ENCODE data around the gene ENGASE.

The ENGASE gene

GRCh38 chr17:79094261-79094660 is 19.6 kb downstream of the ENGASE start:
- DNase-seq (ENCODE audit: low read depth): no peak

DNA sequence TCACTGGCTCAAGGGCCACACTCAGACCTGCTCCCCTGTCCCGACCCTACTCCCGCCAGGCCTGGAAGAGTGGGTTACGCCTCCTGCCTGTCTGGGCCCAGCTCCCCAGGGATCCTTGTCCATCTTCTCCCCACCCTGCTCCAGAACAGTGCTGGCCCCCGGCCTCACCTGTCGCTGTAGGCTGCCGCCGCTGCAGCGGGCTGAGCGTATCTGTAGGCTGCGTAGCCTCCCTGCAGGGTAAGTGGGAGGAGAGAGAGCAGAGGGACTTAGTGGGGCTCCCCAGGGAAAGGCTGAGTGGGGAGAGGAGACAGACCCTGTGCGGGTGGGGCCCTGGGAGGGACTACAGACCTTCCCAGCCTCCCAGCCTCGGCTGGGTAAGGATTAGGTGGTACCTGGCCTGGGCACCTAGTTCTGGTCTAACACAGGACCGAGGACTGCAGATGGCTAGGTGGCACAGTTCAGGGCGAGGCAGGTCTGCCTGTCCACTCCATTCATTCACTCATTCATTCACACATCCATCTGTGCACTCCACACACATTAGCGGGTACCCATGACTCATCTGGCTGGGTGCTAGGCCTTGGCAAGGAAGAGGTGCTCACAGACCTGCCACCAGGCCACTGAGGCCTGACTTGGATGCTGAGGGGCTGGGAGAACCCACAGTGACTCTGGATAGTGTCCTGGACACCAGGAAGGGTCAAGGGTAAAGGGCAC is 20.9 kb downstream of the ENGASE start:
- DNase-seq (ENCODE audit: low read depth): no peak

DNA sequence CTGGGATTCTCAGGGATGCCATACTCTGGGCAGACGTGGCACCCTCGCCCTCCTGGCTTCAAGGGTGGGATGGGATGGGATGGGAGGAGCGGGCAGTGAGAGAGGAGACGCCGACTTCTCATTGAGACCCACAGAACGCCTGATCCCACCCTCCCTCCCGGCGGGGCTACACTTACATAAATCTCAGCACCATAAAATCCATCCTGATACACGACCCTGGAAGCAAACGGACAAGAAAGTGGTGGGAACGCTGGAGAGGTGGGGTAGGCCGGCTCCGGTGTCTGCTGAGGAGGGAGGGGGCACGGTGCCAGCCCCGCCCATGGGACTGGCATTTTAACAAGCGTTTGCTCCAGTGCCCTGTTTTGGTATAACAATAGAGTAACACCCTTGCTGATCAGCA is 21.9 kb downstream of the ENGASE start:
- DNase-seq (ENCODE audit: low read depth): no peak

DNA sequence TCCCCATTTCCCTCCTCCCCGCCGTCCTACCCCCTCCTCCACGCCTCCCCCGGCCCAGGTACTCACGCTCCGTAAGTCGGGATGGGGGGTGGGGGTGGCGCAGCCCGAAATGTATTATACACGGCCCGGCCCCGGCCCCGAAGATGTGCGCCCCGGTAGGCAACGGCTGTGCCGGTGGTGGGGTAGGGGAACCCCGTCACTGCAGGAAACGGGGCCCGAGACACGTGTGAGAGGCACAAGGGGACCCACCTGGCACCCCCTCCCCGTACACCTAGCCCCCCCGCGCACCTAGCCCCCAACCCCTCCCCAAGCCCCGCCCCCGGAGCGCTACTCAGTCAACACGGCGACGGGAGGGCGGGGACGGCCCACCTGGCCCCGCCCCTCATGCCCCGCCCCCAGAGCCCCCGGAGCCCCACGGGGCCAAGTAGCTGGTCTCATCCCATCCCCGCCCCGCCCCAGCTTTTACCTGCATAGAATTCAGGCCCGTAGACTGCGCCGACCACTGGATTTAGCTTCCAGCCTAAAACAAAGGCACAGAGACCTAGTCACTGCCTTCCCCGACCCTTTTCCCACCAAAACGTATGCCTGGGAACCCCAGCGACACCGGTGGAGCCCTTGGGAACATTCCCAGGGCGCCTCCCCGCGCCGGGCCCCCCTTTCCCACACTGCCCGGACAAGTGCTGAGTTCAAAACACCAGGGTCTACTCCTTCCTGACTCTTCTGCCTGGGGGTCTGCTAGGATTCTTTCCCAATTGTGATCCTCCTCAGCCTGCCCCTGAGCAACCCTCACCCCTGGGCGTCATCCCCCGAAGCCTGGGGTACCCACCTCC is 22.8 kb downstream of the ENGASE start:
- no peak for DNase-seq (ENCODE audit: low read depth)

DNA sequence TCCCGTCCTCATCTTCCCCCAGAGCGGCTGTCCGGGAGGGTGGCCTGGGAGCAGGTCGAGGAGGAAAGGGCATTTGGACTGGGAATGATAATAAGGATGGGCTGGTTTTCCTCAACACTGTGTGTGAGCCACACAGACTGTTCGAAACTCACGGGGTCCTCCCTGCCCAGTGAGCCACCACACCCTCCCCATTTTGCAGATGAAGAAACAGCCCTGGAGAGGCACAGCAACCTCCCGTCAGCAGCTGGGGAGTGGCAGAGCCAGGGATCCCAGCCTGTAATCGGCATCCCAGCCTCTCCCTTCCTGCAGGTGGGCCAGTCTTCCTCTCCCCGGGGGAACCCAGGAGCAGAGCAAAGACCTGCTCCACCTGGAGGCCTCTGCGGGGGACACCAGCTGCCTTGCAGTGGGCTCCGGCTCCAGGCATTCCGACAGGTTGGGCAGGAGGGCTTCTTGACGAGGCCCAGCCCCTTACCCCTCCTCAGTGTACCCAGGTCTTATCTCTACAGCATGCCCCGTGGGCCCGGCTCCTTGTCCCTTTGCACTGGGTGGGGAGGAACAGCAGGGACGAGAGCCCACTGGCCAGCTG is 23.8 kb downstream of the ENGASE start:
- DNase-seq (ENCODE audit: low read depth): no peak

DNA sequence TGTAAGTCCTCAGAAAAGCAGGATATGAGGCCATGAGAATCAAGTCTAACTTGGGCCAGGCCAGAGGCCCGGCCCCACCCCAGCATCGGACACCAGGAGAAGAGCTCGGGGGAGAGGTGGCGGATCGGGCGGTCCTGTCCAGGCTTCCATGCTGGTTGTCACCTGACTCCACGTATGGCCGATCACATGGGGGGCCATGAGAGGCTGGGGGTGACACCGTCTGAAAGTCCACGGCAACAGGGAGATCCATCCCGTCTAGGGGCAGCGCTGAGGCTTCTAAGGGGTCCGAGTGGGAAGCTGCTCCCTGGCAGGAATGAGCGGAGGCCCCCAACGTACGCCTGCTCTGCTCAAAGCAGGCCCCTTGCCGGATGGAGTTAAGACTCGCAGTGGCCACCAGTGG is 25.8 kb downstream of the ENGASE start:
- no peak for DNase-seq (ENCODE audit: low read depth)

DNA sequence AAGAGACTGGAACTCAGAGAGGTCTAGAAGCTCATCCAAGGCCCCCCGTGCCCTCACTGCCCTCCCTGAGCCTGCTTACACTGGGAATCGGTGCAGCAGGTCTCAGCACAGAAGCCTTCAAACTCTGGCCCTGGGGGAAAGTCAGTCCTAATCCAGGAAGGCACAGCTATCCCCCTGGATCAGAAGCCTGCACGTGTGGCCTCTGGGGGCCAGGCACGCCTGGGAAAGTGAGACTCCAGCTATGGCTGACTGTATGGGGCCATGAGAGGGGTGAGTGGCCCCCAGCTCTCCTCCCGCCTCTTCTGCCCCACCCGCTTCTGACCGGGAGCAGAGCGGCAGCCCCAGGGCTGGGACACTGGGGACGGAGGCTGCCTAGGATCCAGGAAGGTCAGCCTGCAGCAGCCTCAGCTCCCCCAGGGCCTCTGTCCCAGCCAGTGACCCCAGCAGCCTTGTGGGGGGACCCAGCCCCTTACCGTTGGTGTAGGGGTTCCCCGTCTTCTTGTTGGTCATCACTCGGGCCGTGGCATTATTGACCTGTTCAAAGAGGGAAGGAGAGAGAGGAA is 26.6 kb downstream of the ENGASE start:
- no peak for DNase-seq (ENCODE audit: low read depth)

GRCh38 chr17:79102214-79102613 is 27.6 kb downstream of the ENGASE start:
- DNase-seq (ENCODE audit: low read depth): no peak

DNA sequence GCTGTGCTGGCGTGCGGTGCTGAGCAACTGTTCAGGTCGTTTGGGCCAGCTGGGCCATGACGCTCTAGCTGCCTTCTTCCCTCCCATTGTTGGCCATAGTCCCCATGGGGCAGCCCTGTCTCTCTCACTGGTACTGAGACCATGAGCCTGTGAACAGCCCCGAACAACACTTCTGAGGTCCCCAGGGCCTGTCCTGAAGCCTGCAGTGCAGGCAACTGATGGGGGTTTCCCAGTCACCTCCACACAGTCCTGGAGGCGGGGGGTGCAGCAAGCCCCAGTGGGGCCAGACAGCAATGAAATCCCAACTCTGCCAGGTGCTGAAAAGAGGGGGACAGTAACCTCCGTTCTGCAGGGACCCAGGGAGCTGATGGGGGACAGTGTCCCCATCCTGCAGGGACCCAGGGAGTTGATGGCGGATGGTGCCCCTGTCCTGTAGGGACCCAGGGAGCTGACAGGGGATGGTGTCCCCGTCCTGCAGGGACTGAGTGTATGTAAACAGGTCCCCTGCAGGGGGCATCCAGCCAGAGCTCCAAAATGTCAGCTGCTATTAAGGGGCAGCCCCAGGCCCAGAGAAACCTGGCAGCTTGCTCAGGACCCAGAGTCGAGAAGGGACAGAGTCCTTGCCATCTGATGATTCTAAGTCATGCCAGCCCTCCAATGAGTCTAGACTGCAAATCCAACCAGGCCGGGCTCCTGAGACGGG is 30.4 kb downstream of the ENGASE start:
- DNase-seq (ENCODE audit: low read depth): no peak

DNA sequence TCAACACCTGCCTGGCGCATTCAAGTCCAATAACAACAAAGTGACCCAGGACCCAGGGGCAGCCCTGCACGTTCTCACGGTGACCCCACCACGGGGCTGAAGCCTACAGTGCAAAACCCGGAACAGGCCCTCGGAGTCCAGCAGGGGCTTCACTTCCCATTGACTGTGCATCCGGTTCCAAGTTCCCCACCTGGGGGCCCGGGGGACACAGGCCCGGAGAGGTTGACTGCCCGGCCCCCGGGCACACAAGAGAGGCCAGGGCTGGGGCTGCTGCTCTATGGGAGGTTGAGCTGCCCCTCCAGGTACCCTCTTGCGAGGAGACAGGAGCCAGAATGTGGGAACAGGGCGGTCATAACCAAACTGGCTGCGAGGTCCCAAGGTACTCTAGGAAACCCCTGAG is 31.3 kb downstream of the ENGASE start:
- DNase-seq (ENCODE audit: low read depth): no peak

DNA sequence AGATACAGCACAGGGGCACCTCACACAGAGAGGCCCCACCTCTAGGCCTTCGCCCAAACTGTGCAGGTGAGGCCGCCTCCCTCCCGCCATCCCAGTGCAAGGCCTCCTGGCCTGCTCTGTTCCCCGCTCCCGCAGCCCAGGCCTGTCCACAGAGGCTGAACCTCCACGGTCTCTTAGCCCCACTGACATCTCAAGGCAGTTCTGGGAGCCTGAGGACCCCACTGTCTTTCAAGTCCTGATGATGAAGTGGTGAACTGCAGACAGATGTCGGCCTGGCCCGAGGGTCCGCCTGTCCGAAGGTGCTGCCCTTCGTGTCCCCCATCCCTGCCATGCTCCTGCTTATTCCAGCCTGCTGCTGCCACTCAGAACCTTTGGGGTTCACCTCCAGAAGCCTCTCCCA is 32.3 kb downstream of the ENGASE start:
- DNase-seq (ENCODE audit: low read depth): no peak

GRCh38 chr17:79107499-79108231 is 33.0 kb downstream of the ENGASE start:
- no peak for DNase-seq (ENCODE audit: low read depth)

DNA sequence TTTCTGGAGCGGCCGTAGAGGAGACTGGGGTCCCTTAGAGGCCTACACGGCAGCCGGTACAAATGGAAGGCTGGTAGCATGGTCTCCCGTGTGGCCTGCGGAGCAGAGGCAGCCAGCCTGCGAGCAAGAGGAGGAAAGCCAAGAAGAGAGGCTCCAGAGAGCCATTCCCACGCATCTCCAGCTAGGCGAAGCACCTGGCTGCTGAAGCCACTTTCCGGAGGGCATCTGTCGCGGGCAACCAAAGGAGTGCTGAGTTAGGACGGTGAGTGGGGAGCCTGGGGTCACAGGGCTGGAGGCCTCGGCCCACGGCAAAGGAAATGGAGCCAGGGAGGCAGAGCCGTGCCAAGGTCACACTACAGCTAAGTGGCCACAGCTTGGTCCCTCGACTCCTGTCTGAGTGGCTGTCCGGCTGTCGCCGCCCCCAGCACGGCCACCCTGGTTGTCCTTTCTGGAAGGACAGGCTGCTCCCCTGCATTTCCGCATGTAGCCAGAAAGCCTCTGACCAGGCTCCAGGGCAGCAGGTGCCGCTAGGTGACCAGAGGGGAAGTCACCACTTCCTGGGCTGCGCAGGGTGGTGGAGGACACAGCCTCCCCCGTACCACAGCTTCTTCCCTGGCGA is 33.7 kb downstream of the ENGASE start:
- DNase-seq (ENCODE audit: low read depth): no peak

- no peak for DNase-seq (ENCODE audit: low read depth)
These were observed 34.2 kb downstream of the ENGASE start for GRCh38 chr17:79108870-79109269.

DNA sequence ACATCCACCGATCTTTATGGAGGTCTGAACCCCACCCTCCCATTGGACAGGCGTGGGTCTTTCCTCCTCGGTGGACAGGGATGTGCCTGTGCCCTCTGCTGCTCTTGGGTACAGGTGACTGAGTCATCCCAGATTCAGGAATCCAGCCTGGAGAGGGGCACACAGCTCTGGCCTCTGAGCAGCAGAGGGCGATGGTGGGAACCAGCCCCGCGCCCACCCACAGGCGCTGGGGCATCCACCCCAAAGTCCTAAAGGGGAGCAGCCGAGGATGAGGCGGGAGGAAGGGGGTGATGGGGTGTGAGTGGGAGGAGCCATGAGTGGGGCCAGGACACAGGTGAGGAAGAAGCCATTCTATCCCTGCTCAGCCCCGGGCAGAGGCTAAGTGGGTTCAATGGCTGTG is 35.0 kb downstream of the ENGASE start:
- no peak for DNase-seq (ENCODE audit: low read depth)

DNA sequence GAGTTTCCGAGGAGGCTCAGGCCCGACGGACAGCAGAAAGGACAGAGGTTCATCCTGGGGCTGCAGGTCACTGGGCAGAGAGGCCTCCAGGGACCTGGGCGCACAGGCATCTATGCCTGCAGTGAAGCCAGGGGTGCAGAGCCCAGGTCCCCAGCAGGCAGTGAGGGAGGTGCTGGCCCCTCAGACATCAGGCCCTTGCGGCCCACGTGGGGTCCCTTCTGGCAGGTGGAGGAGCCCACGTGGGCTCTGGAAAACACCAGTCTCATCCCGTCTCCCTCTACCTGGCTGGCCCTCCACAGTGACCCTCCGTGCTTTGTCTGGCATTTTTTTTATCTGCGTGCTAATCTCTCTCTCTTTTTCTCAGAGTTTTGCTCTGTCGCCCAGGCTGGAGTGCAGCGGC is 36.5 kb downstream of the ENGASE start:
- DNase-seq (ENCODE audit: low read depth): no peak

GRCh38 chr17:79112471-79112870 is 37.8 kb downstream of the ENGASE start:
- DNase-seq (ENCODE audit: low read depth): no peak

GRCh38 chr17:79113699-79114457 is 39.3 kb downstream of the ENGASE start:
- DNase-seq (ENCODE audit: low read depth): no peak

DNA sequence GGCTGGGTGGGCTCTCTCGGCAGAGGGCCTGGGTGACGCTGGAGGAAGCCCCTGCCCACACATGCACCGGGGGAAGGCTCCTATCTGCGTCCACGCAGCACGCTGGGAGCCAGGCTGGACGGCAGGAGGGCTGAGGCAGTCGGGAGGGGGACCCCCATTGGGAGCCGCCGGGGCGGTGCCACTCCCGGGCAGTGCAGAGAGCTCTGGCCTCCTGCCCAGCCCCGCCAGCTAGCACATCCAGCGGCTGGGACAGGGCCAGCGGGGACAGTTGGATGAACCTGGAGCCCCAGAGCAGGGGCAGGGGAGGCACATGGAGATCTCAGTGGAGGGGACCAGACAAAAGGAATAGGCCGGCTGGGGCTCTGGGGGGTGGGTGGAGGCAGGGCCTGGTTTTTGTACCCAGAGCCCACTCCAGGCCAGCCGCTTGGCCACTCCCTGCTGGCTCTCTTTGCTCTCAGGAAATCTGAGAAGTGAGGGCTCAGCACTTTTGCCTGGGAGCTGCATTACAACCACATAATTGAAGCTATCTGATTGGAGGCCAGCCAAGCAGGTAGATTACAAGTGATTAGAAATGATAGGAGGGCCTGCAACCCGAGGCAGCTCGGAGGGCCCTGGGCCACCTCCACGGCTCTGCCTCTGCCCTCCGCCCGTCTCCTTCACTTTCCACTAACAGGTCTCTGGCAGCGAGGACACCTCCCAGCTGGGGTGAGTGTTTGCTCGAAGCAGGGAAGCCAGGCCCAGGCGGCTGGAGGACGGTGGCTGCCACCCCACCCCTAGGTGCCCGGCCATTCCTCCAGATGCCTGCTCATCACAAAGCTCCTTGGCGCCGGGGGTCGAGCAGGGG is 40.1 kb downstream of the ENGASE start:
- DNase-seq (ENCODE audit: low read depth): no peak

Data from T-helper 22 cell (primary cell).